Measurements from ENCODE around the gene MYCN.
"Not testable (repeated sequence)": the region's sequence is repeated elsewhere in the genome, so short reads cannot be mapped to it uniquely, and the experiment has no call there.

Gene MYCN

DNA sequence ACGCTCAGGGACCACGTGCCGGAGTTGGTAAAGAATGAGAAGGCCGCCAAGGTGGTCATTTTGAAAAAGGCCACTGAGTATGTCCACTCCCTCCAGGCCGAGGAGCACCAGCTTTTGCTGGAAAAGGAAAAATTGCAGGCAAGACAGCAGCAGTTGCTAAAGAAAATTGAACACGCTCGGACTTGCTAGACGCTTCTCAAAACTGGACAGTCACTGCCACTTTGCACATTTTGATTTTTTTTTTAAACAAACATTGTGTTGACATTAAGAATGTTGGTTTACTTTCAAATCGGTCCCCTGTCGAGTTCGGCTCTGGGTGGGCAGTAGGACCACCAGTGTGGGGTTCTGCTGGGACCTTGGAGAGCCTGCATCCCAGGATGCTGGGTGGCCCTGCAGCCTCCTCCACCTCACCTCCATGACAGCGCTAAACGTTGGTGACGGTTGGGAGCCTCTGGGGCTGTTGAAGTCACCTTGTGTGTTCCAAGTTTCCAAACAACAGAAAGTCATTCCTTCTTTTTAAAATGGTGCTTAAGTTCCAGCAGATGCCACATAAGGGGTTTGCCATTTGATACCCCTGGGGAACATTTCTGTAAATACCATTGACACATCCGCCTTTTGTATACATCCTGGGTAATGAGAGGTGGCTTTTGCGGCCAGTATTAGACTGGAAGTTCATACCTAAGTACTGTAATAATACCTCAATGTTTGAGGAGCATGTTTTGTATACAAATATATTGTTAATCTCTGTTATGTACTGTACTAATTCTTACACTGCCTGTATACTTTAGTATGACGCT is 5.8 kb downstream of the MYCN start:
- DNase-seq: no peak

DNA sequence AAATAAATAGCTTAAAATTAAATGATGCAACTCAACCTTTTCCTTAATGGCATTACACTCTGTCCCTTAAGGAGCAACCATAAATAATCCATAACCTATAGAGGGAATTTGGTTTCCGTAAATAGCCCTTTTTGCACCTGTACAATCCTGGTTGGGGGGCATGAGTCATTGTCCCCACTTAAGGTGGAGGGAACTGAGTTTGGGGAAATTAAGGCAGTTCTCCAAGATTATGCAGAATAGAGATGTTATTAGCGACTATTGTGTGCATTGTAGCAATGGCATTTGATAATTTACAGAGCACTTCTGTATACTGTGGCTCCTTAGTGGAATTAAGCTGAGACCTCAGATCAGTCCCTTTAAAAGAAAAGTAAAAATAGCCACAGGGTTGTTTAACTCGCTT is 6.6 kb downstream of the MYCN start:
- DNase-seq: no peak

DNA sequence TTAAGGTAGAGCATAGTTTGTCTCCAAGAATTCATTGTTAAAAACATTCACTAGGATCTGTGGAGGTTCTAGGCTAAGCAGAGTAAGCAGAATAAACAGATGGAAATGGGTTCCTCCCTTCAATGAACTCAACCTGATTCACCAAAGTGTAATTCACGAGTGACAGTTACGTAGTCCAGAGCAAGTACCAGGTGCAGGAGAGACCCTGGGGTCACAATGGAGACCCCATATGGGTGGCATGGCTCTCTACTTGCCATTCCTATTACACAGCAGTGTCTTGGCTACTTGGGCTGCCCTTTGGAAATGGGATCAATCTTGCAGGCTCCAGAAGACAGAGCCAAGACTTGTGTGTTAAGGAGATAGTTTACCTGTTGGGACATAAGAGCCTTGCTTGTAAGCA is 7.1 kb downstream of the MYCN start:
- DNase-seq: no peak

DNA sequence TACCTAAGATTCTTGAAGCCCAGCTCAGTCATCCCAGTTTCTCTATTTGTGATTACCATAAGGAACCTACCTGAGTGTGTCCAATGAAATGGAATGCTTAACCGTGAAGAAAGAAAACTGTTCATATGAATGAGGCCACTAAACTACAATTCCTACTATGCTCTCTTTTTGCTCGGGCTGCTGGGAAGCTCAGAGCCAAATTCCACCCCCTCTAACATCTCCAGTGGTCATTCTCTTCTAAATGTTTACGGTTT is 8.3 kb downstream of the MYCN start:
- no peak for DNase-seq

DNA sequence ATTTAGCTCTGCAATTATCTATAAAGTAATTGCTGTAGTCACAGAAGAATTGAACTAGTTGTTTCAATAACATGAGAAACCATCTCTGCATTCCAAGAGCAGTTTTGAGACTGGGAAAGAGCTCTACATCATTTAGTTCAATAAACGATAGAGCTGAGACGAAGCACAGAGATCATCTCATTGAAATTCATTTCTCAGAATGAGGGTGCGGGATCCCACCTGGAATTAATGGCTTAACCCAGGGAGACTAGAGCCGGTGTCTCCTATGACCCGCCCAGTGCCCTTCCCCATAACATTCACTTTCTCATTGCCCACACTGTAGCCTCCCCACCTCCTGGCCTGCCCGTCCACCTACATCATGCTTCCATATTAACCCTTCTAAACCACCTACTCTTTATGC is 8.8 kb downstream of the MYCN start:
- no peak for DNase-seq

DNA sequence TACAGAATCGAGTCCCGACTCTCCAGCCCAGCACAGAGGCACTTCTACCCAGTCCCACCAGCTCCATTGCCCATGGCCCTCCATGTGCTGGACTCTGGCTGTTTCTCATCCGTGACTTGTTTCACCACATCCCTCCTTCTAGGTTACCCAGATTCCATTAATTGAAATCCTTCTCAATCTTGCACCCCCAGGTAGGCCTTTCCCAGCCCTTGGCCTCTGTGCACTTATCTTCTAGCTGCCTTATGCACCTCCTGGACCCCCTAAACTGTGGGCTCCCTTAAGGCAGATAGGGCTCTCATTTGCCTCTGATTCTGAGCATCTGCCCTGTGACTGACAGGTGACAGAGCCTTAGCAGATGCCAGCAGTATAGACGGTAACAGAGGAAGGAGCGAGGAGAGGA is 9.2 kb downstream of the MYCN start:
- no peak for DNase-seq

DNA sequence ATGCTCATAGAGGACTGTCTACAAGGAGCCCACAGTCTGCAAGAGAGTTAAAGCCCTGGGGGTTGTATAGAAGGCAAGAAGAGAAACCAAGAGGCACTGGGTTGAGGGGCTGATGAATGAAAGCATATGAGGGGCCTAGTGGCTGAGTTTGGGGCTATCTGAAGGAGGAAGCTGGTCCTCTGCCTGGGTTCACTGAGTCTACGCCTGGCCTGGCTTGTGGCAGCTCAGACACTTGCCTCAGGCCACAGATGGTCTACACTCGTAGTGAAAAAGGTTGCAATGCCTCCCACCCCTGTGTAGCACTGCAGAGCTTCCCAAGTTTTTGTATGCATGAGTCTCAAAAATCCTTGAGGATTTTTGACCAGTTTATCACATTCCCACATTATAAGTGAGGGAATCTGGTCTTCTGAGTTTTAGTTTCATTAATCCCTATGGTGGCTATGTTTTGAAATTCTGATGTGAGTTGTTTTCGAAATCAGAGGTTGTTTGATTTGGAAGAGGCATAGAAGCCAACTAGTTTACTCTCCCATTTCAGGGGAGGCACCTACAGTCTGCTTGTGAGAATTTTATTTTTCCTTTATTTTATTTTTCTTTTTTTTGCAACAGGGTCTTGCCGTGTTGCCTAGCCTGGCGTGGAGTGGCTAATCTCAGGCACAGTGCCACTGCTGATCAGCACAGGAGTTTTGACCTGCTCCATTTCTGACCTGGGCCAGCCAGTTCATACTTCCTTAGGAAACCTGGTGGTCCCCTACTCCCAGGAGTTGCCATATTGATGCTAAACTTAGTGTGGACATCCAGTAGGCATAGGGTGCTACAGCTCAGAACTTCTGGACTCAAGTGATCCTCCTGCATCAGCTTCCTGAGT is 10.0 kb downstream of the MYCN start:
- no peak for DNase-seq

DNA sequence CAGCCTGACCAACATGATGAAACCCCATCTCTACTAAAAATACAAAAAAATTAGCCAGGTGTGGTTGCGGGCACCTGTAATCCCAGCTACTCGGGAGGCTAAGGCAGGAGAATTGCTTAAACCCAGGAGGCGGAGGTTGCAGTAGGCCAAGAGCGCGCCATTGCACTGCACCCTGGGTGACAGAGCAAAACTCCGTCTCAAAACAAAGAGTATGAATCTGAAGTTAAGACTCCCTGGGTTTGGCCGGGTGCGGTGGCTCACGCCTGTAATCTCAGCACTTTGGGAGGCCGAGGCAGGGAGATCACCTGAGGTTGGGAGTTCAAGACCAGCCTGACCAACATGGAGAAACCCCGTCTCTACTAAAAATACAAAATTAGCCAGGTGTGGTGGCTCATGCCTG is 11.6 kb downstream of the MYCN start:
- DNase-seq: not testable (repeated sequence)

DNA sequence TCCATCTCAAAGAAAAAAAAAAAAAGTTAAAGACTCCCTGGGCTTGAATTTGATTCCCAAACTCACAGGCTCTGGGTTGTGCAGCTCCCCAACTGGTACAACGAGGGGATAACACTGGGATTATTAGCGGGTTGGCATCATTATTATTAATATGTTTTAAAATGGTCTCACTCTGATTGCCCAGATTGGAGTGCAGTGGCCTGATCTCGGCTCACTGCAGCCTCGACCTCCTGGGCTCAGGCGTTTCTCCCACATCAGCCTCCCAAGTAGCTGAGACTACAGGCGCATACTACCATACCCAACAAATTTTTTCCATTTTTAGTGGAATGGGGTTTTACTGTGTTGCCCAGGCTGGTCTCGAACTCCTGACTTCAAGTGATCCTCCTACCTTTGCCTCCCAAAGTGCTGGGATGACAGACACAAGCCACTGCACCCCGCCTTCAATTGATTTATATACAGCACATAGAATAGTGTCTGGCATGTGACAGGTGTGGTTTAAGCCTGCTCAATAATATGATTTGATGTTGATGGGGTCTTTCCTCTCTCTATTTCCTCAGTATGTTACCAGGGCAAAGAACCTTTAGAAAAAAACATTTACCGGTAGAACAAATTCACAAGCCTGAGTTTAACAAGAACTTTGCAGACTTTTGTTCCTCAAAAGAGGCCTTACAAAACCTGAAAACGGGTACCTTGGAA is 12.2 kb downstream of the MYCN start:
- DNase-seq: no peak

DNA sequence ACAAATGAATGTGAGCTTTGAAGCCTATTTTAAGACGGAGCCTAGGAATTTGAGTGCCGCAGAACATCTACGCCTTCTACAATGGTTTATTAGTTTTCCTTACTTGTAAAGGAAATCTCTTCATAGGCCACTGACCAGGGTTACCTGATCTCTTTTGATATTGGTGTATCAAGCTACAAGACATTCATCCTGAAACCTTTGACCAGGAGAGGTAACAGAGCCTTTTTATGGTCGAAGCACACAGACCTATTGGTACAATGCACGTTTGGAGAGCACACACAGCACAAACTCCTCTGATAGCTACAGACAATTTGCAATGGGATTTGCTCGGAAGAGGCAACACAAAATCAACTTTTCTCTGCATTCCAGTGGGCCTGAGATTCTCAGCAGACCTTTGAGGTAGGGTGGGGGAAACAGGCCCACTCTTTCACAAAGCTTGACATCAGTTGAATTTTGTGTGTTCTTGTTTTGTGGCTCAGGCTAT is 12.8 kb downstream of the MYCN start:
- DNase-seq: no peak

DNA sequence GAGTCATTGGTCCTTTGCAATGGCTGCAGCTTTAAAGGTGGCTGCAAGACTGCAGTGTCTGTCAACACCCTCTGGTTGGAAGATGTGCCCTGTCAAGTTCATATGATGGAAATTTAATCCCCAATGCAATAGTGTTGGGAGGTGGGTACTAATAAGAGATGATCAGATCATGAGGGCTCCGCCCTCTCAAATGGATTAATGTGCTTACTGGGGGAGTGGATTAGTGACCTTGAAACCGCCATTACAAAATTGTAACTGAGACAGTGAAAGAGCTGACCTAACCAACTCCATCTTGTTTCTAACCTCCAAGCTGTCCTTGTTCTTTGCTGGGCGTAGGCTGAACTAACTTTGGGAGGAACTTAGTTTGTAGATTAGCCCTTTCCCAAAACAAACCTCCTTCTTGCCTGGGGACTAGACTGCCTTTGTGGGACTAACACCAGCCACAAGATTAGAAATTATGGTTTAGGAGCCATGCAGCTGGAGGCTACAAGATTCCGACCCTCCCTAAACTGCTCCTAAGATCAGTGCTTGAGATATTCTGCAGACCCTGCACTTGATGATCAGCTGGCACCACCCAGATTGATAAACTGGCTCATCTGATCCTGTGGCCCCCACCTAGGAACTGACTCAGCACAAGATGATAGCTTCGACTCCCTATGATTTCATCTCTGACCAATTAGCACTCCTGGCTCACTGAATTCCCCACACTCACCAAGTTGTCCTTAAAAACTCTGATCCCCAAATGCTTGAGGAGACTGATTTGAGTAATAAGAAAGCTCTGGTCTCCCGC is 13.7 kb downstream of the MYCN start:
- no peak for DNase-seq

DNA sequence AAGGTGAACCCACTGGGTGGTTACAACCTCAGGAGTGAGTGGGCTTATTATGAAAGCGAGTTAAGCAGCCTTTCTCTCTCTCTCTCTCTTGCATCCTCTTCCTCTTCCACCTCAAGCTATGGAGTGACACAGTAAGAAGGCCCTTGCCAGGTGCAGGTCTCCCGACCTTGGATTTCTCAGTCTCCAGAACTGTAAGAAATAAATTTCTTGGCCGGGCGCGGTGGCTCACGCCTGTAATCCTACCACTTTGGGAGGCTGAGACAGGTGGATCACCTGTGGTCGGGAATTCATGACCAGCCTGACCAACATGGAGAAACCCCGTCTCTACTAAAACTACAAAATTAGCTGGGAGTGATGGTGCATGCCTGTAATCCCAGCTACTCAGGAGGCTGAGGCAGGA is 14.4 kb downstream of the MYCN start:
- no peak for DNase-seq

DNA sequence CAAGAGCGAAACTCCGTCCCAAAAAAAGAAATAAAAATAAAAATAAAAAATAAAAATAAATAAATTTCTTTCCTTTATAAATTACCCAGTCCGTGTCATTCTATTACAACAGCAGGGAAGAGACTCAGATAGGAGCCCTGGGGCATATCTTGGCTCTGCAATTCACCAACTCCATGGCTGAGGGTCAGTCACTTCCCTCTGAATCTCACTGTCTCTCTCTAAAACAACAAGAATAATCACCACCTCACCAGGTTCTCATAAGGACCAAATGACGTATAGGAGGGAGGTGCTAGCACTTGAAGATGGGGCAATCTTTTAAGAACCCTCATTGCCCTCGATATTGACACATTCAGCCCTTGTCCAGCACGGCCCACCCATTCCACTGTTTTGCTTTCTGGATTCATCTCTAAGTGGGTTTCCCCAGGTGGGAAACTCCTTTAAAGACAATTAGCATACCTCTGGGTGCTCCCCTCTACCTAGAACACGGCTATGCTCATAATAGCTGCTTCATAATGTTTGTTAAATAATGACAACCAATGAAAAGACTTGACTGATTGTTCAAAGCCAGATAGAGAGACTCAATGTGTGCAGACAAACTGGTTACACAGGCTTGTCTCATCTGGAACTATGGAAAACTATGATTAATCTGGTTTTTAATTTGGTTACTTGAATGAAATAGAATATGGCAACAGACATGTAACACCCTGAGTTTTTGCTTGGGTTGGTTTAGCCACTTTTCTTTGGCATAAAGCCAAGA is 15.1 kb downstream of the MYCN start:
- DNase-seq: no peak

DNA sequence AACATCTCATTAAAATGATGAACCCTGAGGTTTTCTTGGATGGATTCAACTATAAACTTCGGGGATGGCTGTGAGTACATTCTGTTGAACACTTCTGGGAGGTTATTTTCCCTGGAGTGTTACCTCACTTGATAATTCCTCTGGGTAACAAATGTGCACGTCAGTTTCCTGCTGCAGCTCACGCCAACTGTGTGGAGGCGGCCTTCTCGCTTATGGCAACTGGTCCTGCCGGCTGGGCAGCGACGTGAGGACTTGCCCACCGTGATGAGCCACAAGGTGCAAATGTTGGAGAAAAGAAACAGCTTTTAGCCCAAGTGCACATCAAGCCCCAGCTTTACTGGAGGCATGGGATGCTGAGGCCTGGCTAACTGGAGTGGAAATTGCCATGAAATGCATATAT is 15.9 kb downstream of the MYCN start:
- no peak for DNase-seq

DNA sequence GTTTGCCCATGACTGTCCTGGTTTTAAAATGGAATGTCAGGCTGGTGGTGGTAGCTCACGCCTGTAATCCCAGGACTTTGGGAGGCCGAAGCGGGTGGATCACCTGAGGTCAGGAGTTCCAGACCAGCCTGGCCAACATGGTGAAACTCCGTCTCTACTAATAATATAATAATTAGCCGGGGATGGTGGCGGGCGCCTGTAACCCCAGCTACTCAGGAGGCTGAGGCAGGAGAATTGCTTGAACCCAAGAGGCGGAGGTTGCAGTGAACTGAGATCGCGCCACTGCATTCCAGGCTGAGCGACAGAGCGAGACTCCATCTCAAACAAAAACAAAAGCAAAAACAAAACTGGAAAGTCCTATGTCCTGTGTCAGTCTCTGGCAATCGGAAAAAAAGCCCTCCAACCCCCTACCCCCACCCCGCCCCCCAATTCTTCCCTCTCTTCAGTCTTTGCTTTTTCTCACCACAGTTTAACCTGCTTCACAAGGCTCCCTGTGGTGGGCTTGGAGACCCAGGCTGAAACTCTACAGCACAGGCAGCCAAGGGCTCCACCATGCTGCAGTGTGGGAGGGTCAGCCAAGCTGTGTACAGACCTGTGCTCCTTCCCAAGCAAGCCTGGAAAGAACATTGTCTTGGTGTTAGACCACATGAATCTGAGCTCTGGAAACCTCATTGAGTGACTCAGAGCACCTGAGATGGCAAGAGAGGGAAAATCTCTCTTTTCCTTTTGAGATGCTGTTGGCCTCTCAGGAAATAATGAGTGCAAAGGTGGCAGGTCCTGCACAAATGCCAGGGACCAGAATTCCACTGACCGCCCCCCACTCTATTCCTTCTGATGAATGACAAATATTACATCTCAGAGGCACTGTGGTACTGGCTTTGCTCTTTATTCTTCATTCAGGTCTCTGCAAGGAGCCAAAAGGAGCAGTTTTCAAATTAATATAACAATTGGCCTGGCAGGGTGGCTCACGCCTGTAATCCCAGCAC is 16.7 kb downstream of the MYCN start:
- DNase-seq: no peak

DNA sequence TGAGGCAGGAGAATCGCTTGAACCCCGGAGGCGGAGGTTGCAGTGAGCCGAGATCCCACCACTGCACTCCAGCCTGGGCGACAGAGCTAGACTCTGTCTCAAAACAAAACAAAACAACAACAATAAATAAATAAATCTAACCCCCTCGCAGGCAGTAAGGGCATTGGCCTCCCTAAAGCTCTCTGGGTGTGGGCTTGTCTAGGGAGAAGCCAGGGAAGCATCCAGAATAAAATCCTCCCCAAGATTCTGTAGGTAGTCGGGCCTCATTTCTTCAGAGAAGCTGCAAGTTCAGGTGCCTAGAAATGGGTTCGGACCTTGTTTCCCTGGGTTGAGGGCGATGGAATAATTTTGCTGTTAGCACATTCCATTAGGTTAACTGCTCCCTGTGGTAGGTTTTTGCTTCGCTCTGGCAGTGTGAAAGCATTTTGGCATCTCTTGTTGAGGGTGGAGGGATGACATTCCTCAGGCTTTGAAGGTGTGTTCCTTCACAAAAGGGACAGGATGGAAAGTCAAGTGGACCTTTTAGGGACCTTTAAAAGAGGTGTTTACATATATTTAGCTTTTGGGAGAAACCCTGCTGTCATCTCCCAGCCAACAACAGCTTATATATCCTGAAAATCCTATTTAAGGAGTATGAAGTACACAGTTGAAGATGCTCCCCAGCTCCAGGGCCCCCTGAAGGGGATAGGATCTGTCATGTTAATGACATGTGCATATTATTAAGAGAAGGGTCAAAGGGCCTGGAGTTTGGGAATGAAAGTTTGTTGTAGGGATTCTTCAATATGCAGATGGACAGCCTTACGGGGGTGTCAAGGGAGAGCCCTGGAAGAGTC is 17.7 kb downstream of the MYCN start:
- DNase-seq: no peak

DNA sequence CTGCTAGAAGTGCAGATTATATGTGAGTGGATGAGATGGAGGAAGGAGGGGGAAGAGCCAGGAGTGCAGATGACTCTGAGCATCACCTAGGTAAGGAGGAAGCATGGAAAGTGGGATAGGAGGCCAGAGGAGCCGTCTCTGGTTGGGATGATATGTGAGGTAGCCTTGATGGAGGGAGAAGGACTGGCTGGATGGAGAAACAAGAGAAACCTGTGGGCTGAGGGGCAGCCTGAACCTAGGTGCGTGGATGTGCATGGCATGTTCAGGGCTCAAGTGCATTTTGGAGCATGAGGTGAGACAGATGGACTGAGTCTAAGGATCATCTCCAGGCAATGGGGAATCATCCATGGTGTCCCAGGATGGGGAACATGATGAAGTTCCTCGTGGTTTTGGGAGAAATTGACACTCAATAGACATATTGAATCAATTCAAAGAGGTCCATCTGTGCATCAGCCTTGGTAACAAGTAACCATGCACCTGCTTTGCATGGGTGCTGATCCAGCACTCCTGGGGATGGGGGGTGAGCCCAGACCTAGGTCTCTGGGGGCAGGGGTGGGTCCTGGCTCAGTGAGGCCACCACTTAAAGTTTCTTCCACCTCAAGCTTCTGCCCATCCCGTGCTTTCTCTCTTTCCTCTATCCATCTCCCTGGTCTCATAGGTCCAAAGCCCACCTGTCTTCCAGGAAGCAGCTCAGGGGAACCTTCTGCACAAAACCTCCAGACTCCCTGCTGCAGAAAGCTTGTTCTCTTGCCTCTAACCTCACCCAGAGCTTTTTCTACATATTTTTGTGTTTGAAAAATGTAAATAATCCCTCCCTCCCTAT is 19.2 kb downstream of the MYCN start:
- no peak for DNase-seq

DNA sequence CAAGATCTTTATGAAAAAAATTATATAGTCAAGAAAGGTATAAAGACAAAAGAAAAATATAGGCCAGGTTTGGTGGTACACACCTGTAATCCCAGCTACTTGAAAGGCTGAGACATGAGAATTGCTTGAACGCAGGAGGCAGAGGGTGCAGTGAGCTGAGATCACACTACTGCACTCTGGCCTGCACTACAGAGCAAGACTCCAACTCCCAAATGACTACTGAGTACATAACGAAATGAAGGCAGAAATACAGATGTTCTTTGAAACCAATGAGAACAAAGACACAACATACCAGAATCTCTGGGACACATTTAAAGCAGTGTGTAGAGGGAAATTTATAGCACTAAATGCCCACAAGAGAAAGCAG is 19.8 kb downstream of the MYCN start:
- not testable (repeated sequence) for DNase-seq

All from NCI-H226 (cell line).